GM12892 (cell line): ENCODE data around the gene NR2F2.

Source experiments
- POLR2A ChIP-seq: IDR thresholded peaks from 2 replicates; pipeline ENCODE4 v1.6.1; 2011; ENCODE audit warnings: low read depth, low read length, control low read depth
- POLR2AphosphoS5 ChIP-seq: IDR thresholded peaks from 2 replicates; pipeline ENCODE4 v1.6.1; 2011; ENCODE audit warnings: low read depth, low read length, control low read depth
- TAF1 ChIP-seq: IDR thresholded peaks from 2 replicates; pipeline ENCODE4 v1.6.1; 2011; ENCODE audit warnings: low read depth, mild to moderate bottlenecking, control low read depth, low read length, borderline replicate concordance

GRCh38 chr15:96361309-96362010 lies 31.0 kb downstream of the NR2F2 start:
- TF ChIP-seq POLR2AphosphoS5 = no peak
- no peak for TF ChIP-seq TAF1
- TF ChIP-seq POLR2A = no peak
